Measurements from ENCODE around the gene SHISA5.

Gene SHISA5

GRCh38 chr3:48418651-48419050 lies 85.3 kb downstream of the SHISA5 start:
- no peak for ATAC-seq
- TF ChIP-seq ZC3H10 (CRISPR knock-in tag; IDR thresholded peaks at IDR 0.05) (no peak), ZNF565 (CRISPR knock-in tag; conservative IDR thresholded peaks at IDR 0.05; ENCODE audit: low read depth) (no peak), PPARA (CRISPR knock-in tag; IDR thresholded peaks at IDR 0.05; ENCODE audit: borderline replicate concordance) (no peak), OSR1 (CRISPR knock-in tag; IDR thresholded peaks at IDR 0.05) (no peak), GLIS3 (CRISPR knock-in tag; IDR thresholded peaks at IDR 0.05) (no peak), SNAI2 (CRISPR knock-in tag; IDR thresholded peaks at IDR 0.05) (no peak), ZNF70 (CRISPR knock-in tag; IDR thresholded peaks at IDR 0.05) (no peak), ESRRG (CRISPR knock-in tag; IDR thresholded peaks at IDR 0.05) (no peak), ZFP3 (CRISPR knock-in tag; IDR thresholded peaks at IDR 0.05) (no peak), TCF4 (CRISPR knock-in tag; IDR thresholded peaks at IDR 0.05; ENCODE audit: borderline replicate concordance) (no peak), CSDC2 (CRISPR knock-in tag; IDR thresholded peaks at IDR 0.05) (no peak), ZFP30 (CRISPR knock-in tag; IDR thresholded peaks at IDR 0.05) (no peak), CSRNP3 (CRISPR knock-in tag; IDR thresholded peaks at IDR 0.05) (no peak)

GRCh38 chr3:48418140-48418539 lies 85.8 kb downstream of the SHISA5 start:
- ATAC-seq, result no peak
- TF ChIP-seq CSRNP3 (CRISPR knock-in tag; IDR thresholded peaks at IDR 0.05), result no peak
- no peak for TF ChIP-seq ARNTL (CRISPR knock-in tag; IDR thresholded peaks at IDR 0.05; ENCODE audit: borderline replicate concordance, low read depth)
- no peak for TF ChIP-seq PPARA (CRISPR knock-in tag; IDR thresholded peaks at IDR 0.05; ENCODE audit: borderline replicate concordance)
- no peak for TF ChIP-seq ZFP30 (CRISPR knock-in tag; IDR thresholded peaks at IDR 0.05)
- no peak for TF ChIP-seq CREB5 (CRISPR knock-in tag; IDR thresholded peaks at IDR 0.05; ENCODE audit: low read depth)
- no peak for TF ChIP-seq SNAI2 (CRISPR knock-in tag; IDR thresholded peaks at IDR 0.05)
- TF ChIP-seq PATZ1 (CRISPR knock-in tag; IDR thresholded peaks at IDR 0.05; ENCODE audit: borderline replicate concordance), result no peak
- no peak for TF ChIP-seq POU6F1 (CRISPR knock-in tag; IDR thresholded peaks at IDR 0.05; ENCODE audit: borderline replicate concordance, low read depth)
- no peak for TF ChIP-seq ZFP3 (CRISPR knock-in tag; IDR thresholded peaks at IDR 0.05)
- no peak for TF ChIP-seq ZNF565 (CRISPR knock-in tag; conservative IDR thresholded peaks at IDR 0.05; ENCODE audit: low read depth)
- no peak for TF ChIP-seq ESRRG (CRISPR knock-in tag; IDR thresholded peaks at IDR 0.05)
- no peak for TF ChIP-seq GLIS3 (CRISPR knock-in tag; IDR thresholded peaks at IDR 0.05)
- no peak for TF ChIP-seq ZNF8 (CRISPR knock-in tag; IDR thresholded peaks at IDR 0.05)
- no peak for TF ChIP-seq ISL1 (CRISPR knock-in tag; IDR thresholded peaks at IDR 0.05)
- TF ChIP-seq RARB (CRISPR knock-in tag; IDR thresholded peaks at IDR 0.05), result no peak
- no peak for TF ChIP-seq ZNF70 (CRISPR knock-in tag; IDR thresholded peaks at IDR 0.05)
- no peak for TF ChIP-seq BACH2 (CRISPR knock-in tag; IDR thresholded peaks at IDR 0.05; ENCODE audit: borderline replicate concordance)
- no peak for TF ChIP-seq OSR1 (CRISPR knock-in tag; IDR thresholded peaks at IDR 0.05)
- TF ChIP-seq TCF4 (CRISPR knock-in tag; IDR thresholded peaks at IDR 0.05; ENCODE audit: borderline replicate concordance), result no peak
- no peak for TF ChIP-seq TSHZ2 (CRISPR knock-in tag; IDR thresholded peaks at IDR 0.05)

Measured in SK-N-SH treated with all-trans-retinoic acid at 6 μM for 48 hours (cell line).